Measurements from ENCODE around the gene SLC43A3.

The SLC43A3 gene

DNA sequence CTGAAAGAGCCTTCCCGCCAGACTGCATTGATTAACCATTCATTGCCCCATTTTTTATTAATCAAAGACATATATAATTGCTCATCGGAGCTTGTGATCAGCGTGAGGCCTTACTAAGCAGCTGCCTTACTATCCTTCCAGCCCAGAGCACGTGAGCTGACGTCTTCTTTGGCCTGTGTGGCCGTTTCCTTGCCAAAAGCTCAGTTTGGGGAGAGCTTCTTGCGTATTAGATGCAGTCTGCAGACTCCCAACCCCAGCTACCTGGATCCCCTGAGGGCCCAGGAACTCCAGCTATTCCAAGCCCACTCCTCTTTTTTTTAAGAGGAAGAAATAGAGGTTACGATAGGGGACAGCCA lies 784 bp upstream of the SLC43A3 start:
- DNase-seq (ENCODE audit: low read depth, low spot score): no peak

GRCh38 chr11:57426439-57426928 lies 437 bp downstream of the SLC43A3 start:
- no peak for DNase-seq (ENCODE audit: low read depth, low spot score)

DNA sequence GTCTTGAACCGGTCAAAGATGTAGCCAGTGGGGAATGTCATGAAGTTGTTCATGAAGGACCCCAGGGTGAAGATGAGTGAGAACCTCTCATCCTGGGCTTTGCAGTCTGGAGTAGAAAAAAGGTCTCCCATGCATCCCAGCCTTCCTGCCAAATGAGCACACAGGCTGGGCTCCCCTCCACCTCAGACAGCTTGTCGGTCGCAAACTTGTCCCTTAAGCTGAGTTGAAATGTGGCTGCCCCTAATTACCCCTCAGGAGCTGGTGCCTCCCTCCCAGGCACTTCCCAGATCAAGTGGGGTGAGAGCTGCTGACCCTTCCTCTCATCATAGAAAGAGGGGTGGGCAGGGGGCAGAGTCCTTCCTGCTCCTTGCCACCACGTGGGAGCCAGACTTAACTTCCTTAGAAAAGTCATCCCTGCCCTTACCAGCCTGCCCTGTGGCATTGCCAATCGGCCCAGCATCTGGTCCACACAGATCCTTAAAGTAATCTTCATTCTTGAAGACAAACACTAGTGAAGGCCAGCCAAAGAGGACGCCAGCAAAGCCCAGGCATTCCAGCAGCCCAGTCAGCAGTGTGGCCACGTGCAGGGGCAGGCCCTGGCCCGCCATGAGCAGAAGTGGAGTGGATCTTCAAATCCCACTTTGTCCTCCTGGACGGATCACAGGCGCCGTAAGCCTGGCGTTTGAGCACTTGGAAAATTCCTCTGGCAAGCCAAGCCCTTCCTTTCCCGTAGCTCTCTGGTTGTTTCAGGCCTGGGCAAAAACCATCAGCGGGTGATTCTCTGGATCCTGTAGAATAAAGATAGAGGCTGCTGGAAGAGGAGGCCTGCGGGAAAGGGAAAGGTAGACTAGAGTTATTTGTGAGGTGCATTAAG lies 1.1 kb downstream of the SLC43A3 start:
- DNase-seq (ENCODE audit: low read depth, low spot score): no peak

GRCh38 chr11:57424792-57425564 lies 1.9 kb downstream of the SLC43A3 start:
- DNase-seq (ENCODE audit: low read depth, low spot score): peak; percentile 69

GRCh38 chr11:57424137-57424791 lies 2.7 kb downstream of the SLC43A3 start:
- no peak for DNase-seq (ENCODE audit: low read depth, low spot score)

DNA sequence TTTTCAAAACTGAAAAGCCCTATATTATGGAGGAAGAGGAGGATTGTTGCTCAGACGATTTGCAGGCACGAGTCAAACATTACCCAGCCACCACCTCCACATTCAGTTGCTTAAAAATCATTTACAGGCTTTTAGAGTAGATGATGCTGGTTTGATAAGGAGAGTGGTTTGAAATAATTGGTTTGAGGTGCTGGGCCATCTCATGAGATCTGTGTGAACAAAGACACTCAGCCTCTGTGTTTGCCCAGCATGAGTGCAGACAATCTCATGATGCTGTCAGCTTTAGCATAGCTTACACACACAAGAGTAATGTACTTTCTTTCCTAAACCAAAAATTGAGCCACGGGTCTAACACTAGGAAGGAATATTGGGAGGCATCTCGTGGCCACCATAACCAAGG lies 4.3 kb downstream of the SLC43A3 start:
- no peak for DNase-seq (ENCODE audit: low read depth, low spot score)

- no peak for DNase-seq (ENCODE audit: low read depth, low spot score)
These were observed 5.1 kb downstream of the SLC43A3 start for GRCh38 chr11:57421805-57422204.

- no peak for DNase-seq (ENCODE audit: low read depth, low spot score)
These were observed 5.9 kb downstream of the SLC43A3 start for GRCh38 chr11:57421066-57421465.

- no peak for DNase-seq (ENCODE audit: low read depth, low spot score)
These were observed 7.8 kb downstream of the SLC43A3 start for GRCh38 chr11:57419146-57419545.

DNA sequence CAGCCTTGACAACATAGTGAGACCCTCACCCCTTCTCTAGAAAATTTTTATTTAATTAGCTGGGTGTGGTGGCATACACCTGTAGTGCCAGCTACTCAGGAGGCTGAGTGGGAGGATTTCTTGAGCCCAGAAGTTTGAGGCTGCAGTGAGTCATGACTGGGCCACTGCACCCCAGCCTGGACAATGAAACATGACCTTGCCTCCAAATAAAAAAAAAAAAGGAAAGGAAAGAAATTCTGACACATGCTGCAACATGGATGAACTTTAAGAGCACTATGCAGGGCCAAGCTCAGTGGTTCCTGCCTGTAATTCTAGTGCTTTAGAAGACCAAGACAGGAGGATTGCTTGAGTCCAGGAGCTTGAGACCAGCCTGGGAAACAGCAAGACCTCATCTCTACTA lies 8.8 kb downstream of the SLC43A3 start:
- DNase-seq (ENCODE audit: low read depth, low spot score): no peak

DNA sequence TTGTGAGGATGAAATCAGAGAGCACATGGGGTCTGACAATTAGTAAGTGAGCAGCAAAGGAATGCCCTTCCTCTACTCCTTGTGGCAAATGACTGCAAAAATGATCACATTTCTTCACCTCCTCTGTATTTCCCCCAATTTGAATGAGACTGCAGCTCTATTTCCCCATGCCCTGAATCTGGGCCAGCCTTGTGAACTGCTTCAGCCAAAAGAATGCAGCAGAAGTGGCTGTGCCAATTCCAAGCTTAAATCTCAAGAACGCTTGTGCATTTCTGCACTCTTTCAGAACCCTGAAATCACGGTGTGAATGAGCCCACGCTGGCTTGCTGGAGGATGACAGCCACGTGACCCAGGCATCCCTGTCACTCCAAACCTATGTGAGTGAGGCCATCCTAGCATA lies 9.9 kb downstream of the SLC43A3 start:
- DNase-seq (ENCODE audit: low read depth, low spot score): no peak

- no peak for DNase-seq (ENCODE audit: low read depth, low spot score)
These were observed 10.5 kb downstream of the SLC43A3 start for GRCh38 chr11:57416436-57416835.

DNA sequence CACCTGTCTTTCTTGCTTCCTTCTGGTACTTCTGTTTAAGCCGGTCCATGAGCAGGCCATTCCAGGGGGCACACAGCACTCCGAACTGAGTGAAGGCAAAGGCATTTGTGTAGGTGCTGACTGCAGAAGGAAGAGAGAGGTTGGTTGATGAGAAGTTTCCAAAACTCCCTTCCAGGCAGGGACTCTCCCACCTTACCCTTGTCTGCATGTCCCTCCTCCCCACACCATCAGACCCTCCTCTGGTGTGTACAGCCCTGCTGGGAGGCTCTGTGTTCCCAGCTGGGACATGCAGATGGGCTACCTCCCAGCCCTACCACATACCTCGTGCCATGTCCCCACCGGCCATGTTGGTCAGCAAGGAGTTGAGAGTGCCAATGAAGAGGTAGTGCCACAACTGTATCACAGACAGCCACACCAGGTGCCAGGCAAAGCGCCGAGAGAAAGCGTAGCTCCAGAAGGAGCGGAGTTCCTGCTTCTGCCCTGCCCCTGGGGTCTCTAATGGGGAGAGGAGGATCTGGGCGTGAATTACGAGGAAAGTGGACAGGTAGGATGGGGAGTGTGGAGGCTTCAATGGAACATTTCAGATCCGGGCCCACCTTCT lies 12.2 kb downstream of the SLC43A3 start:
- no peak for DNase-seq (ENCODE audit: low read depth, low spot score)

GRCh38 chr11:57413681-57414080 lies 13.2 kb downstream of the SLC43A3 start:
- no peak for DNase-seq (ENCODE audit: low read depth, low spot score)

DNA sequence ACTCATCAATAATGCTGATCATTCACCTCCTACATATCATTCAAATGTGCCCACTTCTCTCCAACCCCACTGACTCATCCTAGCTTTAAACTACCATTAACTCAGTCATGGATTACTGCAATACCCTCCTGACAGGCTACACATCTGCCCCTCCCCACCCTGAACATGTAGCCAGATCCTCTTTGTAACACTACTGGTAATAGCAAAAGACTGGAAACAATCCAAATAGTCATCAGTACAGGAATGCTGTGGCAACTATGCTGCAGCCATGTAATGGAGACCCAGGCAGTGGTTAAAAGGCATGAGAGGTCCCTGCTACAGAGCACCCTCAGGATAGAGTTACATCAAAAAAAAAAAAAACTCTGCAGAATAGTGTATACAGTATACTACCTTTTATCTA lies 16.6 kb downstream of the SLC43A3 start:
- no peak for DNase-seq (ENCODE audit: low read depth, low spot score)

DNA sequence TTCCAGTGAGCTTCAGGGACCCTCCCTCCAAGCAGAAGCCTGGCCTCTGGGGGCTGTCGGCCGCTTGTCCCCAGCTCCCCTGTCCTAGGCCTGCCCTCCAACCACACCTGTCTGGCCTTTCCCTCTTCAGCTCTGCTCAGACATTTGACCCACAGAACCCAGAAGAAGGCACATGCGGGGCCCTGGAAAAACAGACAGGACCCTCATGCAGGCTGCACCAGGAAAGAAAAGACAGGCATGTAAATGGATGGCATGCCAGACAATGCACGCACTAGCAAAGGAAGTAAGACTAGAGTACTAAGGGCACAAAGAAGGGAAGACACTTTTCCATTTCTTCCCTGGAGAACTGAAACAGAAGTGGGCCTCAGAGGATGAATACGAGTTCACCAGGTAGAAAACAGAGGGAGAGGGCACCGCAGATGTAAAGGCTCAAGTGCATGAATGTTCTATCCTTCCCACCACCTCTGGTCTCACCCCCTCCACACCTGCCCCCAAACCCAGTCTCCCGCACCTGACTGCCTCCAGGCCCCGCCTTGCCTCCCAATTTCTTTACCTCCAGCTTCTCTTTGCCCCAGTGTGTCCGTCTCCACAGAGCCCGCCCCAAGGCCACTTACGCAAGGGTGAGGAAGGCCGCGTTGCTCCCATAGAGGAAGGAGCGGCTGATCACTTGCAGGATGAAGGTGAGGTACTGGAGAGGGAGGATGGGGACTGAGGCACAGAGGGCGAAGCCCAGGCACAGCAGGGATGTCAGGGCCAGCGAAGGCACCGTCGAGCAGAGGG lies 17.4 kb downstream of the SLC43A3 start:
- no peak for DNase-seq (ENCODE audit: low read depth, low spot score)

DNA sequence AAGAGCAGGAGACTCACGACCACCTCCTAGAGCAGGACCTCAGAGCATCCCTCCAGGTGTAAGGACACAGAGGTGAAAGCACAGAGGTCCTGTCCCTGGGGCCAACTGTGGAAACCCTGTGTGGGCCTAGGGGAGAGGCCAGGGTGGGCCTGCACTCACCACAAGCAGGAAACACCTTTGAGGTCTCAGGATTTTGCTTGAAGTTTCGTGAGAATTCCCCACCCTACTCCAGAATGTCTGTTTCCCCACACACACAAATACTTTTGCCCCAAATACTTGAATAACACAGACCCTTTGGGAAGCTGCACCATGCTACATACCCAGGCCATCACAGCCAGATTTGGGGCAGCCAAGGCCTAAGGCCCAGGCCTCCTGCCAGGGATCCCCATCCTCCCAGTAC lies 18.1 kb downstream of the SLC43A3 start:
- no peak for DNase-seq (ENCODE audit: low read depth, low spot score)

- no peak for DNase-seq (ENCODE audit: low read depth, low spot score)
These were observed 18.9 kb downstream of the SLC43A3 start for GRCh38 chr11:57407941-57408475.

DNA sequence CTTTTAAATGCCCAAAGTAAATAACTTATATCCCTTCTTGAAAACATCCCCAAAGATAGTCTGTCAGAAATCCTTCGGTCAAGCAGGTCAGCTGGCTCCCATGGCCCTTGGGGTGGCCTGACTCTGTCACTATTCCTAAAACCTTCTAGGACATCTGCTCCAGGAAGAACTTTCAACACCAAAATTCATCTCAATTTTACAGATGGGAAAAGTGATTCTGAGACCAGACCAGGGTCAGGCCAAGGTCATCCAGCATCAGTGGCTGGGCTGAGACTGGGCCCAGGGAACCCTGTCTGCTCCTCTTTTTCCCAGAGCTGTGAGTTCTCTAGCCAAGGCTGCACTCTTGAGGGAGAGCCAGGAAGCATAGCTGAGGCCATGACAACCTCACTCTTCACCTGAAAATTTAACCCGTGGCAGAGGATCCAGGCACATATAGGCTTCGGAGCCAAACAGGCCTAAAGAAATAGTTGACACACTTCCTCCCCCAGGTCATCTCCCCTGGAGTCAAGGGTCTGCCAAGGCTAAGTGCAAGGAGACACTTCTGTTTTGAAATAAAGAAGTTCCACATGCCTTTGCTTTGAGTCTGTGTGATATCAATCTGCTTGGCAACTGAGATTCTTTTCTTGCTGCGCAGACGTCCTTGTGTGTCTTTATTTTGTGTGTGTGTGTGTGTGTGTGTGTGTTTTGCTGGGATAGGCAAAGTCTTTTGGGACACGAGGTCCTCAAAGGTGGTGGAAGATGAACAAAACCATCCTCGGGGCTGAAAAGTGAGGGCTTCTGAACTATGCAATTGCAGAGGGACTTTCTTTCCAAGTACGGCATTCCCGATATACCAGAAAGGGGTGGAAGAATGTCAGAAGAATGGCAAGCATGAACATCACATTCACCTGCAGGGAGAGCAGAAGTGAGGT lies 19.7 kb downstream of the SLC43A3 start:
- no peak for DNase-seq (ENCODE audit: low read depth, low spot score)

Measured in activated CD4-positive, CD25-positive, alpha-beta regulatory T cell treated with anti-CD3 and anti-CD28 coated beads, Interleukin-2, amount 50 U/mL, for 16 hours (primary cell).